ENCODE results near the gene COLGALT1.

Gene COLGALT1

GRCh38 chr19:17606590-17607185 is 51.2 kb downstream of the COLGALT1 start:
- ChIA-PET CTCF (interaction anchor here (0.5 to 3.7 kb wide), 19 partner anchors 12 to 613 kb away, joined by 3 to 31 read pairs (median 4); partner anchors contain the start of gene MAP1S), POLR2A (interaction anchor here (0.5 to 2.7 kb wide), 15 partner anchors 27 to 806 kb away, joined by 3 to 12 read pairs (median 5); partner anchors contain the start of genes MAP1S, MVB12A, RPL18A and SLC27A1)
- H3K27ac ChIP-seq (ENCODE audit: extremely low read depth, low read depth, low read length): no peak overlapping the region
- H3K36me3 ChIP-seq (ENCODE audit: control insufficient read depth in 2 of 2, insufficient read depth in 1 of 2, low read length in 2 of 2): no peaks in the 10 kb centered on the region
- no peaks in the 10 kb centered on the region for H3K4me1 ChIP-seq (ENCODE audit: control insufficient read depth, insufficient read depth, low read length)
- no peaks in the 10 kb centered on the region for H3K9me3 ChIP-seq (ENCODE audit: control insufficient read depth, insufficient read depth, low read depth, low read length)
- H3K4me3 ChIP-seq (ENCODE audit: low read depth, low read length): peak overlapping the region; percentile 43
- TF ChIP-seq ZNF777 (tag by site-specific recombination; IDR thresholded peaks at IDR 0.05; ENCODE audit: borderline replicate concordance) (no peak), ZBTB10 (tag by site-specific recombination; IDR thresholded peaks at IDR 0.05) (0 out of 2 replicates have a peak, but pooled peaks have one; percentile 0), ZNF133 (tag by site-specific recombination; IDR thresholded peaks at IDR 0.05) (no peak), ZNF792 (tag by site-specific recombination; IDR thresholded peaks at IDR 0.05) (no peak), ZNF2 (tag by site-specific recombination; IDR thresholded peaks at IDR 0.05) (no peak), ZNF140 (tag by site-specific recombination; IDR thresholded peaks at IDR 0.05) (no peak), ZNF175 (tag by site-specific recombination; IDR thresholded peaks at IDR 0.05) (no peak), ZNF654 (tag by site-specific recombination; IDR thresholded peaks at IDR 0.05; ENCODE audit: low read depth) (no peak), ZNF23 (tag by site-specific recombination; IDR thresholded peaks at IDR 0.05; ENCODE audit: borderline replicate concordance) (no peak), ZNF114 (tag by site-specific recombination; IDR thresholded peaks at IDR 0.05) (no peak), ZNF155 (tag by site-specific recombination; IDR thresholded peaks at IDR 0.05) (no peak), ZEB2 (tag by site-specific recombination; IDR thresholded peaks at IDR 0.05) (no peak; the same call in 1 of the 2 replicates), ZBTB8A (tag by site-specific recombination; IDR thresholded peaks at IDR 0.05) (no peak), ZNF366 (tag by site-specific recombination; conservative IDR thresholded peaks at IDR 0.05) (no peak), ZNF830 (tag by site-specific recombination; IDR thresholded peaks at IDR 0.05; ENCODE audit: low read depth) (no peak), GLIS1 (tag by site-specific recombination; IDR thresholded peaks at IDR 0.05) (no peak), ZSCAN23 (tag by site-specific recombination; IDR thresholded peaks at IDR 0.05) (no peak), ZNF629 (tag by site-specific recombination; IDR thresholded peaks at IDR 0.05) (no peak), ZFP69B (tag by site-specific recombination; IDR thresholded peaks at IDR 0.05) (no peak), ZNF561 (tag by site-specific recombination; IDR thresholded peaks at IDR 0.05; ENCODE audit: borderline replicate concordance) (no peak), ZBTB21 (tag by site-specific recombination; IDR thresholded peaks at IDR 0.05) (peak; percentile 29; the same call in 1 of the 2 replicates), ZNF639 (tag by site-specific recombination; IDR thresholded peaks at IDR 0.05) (no peak), HOXD13 (CRISPR knock-in tag; IDR thresholded peaks at IDR 0.05; ENCODE audit: borderline replicate concordance) (no peak), ZNF24 (tag by site-specific recombination; IDR thresholded peaks at IDR 0.05) (no peak), INSM2 (tag by site-specific recombination; IDR thresholded peaks at IDR 0.05) (peak; percentile 48; the same call in 1 of the 2 replicates)
- TF ChIP-seq, protein P1, sequence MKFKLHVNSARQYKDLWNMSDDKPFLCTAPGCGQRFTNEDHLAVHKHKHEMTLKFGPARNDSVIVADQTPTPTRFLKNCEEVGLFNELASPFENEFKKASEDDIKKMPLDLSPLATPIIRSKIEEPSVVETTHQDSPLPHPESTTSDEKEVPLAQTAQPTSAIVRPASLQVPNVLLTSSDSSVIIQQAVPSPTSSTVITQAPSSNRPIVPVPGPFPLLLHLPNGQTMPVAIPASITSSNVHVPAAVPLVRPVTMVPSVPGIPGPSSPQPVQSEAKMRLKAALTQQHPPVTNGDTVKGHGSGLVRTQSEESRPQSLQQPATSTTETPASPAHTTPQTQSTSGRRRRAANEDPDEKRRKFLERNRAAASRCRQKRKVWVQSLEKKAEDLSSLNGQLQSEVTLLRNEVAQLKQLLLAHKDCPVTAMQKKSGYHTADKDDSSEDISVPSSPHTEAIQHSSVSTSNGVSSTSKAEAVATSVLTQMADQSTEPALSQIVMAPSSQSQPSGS (tag by site-specific recombination; IDR thresholded peaks at IDR 0.05; ENCODE audit: low read depth): peak; percentile 84
- TF ChIP-seq, protein P2, sequence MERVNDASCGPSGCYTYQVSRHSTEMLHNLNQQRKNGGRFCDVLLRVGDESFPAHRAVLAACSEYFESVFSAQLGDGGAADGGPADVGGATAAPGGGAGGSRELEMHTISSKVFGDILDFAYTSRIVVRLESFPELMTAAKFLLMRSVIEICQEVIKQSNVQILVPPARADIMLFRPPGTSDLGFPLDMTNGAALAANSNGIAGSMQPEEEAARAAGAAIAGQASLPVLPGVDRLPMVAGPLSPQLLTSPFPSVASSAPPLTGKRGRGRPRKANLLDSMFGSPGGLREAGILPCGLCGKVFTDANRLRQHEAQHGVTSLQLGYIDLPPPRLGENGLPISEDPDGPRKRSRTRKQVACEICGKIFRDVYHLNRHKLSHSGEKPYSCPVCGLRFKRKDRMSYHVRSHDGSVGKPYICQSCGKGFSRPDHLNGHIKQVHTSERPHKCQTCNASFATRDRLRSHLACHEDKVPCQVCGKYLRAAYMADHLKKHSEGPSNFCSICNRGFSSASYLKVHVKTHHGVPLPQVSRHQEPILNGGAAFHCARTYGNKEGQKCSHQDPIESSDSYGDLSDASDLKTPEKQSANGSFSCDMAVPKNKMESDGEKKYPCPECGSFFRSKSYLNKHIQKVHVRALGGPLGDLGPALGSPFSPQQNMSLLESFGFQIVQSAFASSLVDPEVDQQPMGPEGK (tag by site-specific recombination; IDR thresholded peaks at IDR 0.05): peak; percentile 88; the same call in 1 of the 2 replicates
- TF ChIP-seq, protein P3, sequence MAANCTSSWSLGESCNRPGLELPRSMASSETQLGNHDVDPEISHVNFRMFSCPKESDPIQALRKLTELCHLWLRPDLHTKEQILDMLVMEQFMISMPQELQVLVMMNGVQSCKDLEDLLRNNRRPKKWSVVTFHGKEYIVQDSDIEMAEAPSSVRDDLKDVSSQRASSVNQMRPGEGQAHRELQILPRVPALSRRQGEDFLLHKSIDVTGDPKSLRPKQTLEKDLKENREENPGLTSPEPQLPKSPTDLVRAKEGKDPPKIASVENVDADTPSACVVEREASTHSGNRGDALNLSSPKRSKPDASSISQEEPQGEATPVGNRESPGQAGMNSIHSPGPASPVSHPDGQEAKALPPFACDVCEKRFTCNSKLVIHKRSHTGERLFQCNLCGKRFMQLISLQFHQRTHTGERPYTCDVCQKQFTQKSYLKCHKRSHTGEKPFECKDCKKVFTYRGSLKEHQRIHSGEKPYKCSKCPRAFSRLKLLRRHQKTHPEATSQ (tag by site-specific recombination; IDR thresholded peaks at IDR 0.05): no peak
